Choroid plexus epithelial cell (primary cell): ENCODE measurements around the gene MAGEB3.

Experiments used
- DNase-seq: peaks from one replicate; pipeline ENCODE4 v3.0.0-alpha.2; 2010; ENCODE audit warnings: low read depth
- H3K4me3 ChIP-seq: 2 replicates; pipeline ENCODE4 v1.5.1; 2011; ENCODE audit warnings: low read depth, mild to moderate bottlenecking, control low read depth, low read length, moderate library complexity
- TF ChIP-seq, protein P1 (sequence below): conservative IDR thresholded peaks from 2 replicates; pipeline ENCODE4 v1.5.1; 2011; ENCODE audit warnings: low read depth, mild to moderate bottlenecking, control low read depth, inconsistent platforms, low read length, moderate library complexity

Gene MAGEB3

DNA sequence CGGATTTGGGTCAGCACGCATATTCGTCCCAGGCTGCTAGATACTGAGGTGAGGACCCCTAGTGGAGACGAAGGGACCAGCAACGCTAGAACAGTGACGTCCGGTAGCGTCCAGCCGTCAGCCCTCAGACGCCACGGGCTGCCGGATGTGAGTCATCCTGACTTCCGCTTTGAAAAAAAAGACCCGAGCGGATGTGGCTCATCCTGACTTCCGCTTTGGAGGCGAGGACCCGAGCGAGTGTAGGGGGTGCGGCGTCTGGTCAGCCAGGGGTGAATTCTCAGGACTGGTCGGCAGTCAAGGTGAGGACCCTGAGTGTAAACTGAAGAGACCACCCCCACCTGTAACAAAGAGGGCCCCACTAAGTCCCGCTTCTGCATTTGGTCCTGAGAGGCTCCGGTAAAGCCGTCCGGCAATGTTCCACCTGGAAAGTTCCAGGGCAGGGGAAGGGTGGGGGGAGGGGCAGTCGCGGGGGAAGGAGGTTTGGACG, 15.1 kb upstream of the MAGEB3 start, which contains the start of gene MAGEB2:
Gene MAGEB2, plus strand, starts transcription at position 207 of the 487 bp plus-strand sequence. CDS start 3,018 bp downstream, outside the sequence.
- no peak within 1 kb of the TSS for H3K4me3 ChIP-seq
- no peak for DNase-seq
- TF ChIP-seq, protein P1, sequence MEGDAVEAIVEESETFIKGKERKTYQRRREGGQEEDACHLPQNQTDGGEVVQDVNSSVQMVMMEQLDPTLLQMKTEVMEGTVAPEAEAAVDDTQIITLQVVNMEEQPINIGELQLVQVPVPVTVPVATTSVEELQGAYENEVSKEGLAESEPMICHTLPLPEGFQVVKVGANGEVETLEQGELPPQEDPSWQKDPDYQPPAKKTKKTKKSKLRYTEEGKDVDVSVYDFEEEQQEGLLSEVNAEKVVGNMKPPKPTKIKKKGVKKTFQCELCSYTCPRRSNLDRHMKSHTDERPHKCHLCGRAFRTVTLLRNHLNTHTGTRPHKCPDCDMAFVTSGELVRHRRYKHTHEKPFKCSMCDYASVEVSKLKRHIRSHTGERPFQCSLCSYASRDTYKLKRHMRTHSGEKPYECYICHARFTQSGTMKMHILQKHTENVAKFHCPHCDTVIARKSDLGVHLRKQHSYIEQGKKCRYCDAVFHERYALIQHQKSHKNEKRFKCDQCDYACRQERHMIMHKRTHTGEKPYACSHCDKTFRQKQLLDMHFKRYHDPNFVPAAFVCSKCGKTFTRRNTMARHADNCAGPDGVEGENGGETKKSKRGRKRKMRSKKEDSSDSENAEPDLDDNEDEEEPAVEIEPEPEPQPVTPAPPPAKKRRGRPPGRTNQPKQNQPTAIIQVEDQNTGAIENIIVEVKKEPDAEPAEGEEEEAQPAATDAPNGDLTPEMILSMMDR, result no peak

GRCh38 chrX:30217465-30217864, 13.0 kb upstream of the MAGEB3 start:
- TF ChIP-seq, protein P1, result no peak
- no peak overlapping the region for H3K4me3 ChIP-seq
- no peak for DNase-seq

DNA sequence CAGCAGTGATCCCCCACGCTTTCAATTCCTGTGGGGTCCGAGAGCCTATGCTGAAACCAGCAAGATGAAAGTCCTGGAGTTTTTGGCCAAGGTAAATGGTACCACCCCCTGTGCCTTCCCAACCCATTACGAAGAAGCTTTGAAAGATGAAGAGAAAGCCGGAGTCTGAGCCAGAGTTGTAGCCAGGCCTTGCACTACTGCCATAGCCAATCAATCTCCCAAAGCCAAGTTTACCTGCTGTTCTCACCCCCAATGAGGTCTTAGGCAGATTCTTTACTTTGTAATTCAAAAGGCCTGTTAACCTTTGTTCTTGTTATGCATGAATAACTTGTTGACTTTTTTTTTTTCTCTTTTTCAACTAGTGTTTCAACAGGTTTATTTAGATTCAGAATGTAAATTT, 11.1 kb upstream of the MAGEB3 start:
- no peak overlapping the region for H3K4me3 ChIP-seq
- DNase-seq, result no peak
- TF ChIP-seq, protein P1, result no peak

DNA sequence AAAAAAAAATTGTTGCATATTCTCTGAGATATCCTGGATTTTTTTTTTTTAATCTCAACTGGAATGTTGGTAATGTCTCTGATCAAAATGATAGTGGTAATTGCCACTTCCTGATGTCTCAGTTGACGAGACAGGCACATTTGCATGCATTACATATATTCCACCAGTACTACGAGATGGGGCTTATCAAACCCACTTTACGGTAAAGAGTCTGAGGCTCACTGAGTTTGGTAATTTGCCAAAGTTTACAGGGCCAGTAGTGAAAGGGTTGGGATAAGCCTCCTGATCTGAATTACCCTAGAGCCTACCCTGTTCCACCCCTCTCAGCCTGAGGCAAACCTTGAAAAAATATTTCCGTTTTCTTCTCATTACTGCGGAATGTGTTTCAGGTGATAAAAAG, 9.8 kb upstream of the MAGEB3 start:
- no peak for DNase-seq
- H3K4me3 ChIP-seq, result no peak overlapping the region
- TF ChIP-seq, protein P1, result no peak

DNA sequence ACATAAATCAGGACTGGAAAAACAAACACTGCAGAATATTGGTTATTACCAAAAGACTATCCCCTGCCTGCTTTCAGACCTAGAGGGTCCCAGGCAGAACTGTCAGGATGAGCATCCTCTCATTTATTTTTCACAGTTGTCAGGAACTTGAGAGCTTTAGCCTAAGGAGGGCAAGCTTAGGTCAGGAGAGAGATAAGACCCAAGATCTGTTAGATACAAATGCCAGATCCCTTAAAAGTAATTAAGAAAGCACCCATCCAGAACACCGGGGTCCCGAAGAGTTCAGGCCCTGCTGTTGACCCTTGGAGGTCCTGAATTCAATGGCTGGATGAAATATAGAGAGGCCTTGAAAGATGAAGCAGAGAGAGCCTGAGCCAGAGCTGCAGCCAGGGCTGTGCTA, 5.9 kb upstream of the MAGEB3 start:
- DNase-seq, result no peak
- TF ChIP-seq, protein P1, result no peak
- H3K4me3 ChIP-seq, result no peak overlapping the region

GRCh38 chrX:30228526-30228925, 1.9 kb upstream of the MAGEB3 start:
- no peak for DNase-seq
- TF ChIP-seq, protein P1, result no peak

DNA sequence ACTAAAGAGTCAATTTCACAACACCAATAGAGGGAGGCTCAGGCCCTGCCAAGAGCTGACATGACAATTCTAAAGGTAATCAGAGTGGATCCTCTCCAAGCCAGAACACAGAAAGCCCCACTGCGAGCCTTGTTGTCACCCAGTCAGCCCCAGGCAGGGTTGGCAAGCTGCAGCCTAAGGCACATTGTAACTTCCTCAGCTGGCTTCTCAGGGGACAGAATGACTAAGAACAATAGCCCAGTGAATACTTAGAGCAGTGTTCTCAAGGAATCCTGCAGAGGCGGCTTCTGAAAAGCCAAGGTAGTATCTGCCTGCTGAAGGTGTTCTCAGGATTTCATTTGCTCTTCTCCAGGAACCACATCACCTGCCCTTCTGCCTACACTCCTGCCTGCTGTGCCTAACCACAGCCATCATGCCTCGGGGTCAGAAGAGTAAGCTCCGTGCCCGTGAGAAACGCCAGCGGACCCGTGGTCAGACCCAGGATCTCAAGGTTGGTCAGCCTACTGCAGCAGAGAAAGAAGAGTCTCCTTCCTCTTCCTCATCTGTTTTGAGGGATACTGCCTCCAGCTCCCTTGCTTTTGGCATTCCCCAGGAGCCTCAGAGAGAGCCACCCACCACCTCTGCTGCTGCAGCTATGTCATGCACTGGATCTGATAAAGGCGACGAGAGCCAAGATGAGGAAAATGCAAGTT, 11.4 kb downstream of the MAGEB3 start, which contains the start of gene MAGEB4:
Gene MAGEB4, plus strand, starts transcription at position 277 of the 692 bp plus-strand sequence. Its CDS starts 136 bp downstream, at position 413.
- TF ChIP-seq, protein P1, result no peak
- DNase-seq, result no peak
- H3K4me3 ChIP-seq, result no peak within 1 kb of the TSS

More at GRCh38 chrX:30228526-30228925, 1.9 kb upstream of the MAGEB3 start:
- H3K4me3 ChIP-seq, result no peak overlapping the region
